ENCODE data around the gene TLK1.

- TF ChIP-seq POLR2A (IDR thresholded peaks at IDR 0.05) (no peak), POLR2AphosphoS5 (IDR thresholded peaks at IDR 0.05; ENCODE audit: insufficient read depth in 1 of 2, low read depth in 1 of 2) (no peak), CTCF (IDR thresholded peaks at IDR 0.05) (no peak)
Measured at GRCh38 chr2:171141320-171141719, 19.4 kb downstream of the TLK1 start.
